Heart left ventricle (tissue), 13 donors: ENCODE results near the gene TNFRSF14.

Experiments used
- POLR2A ChIP-seq, 2 donors: fragments of 450-650 bp; IDR thresholded peaks; one replicate each; pipeline ENCODE4 v1.6.1; 2017; ENCODE audit warnings: antibody characterized with exemption in 2 of 2, mild to moderate bottlenecking in 2 of 2, moderate library complexity in 2 of 2
- TF ChIP-seq, protein P1 (sequence below), 12 donors: fragments of 200-600 bp; sonication (generic) in 4 of 12; IDR thresholded peaks; one replicate each; pipeline versions ENCODE4 v1.5.0 to v1.8.0; 2018 to 2022; ENCODE audit warnings: antibody characterized with exemption in 12 of 12, mild to moderate bottlenecking in 5 of 12
- donor health status: ischemic (EF 13 %, LVEDD 7.1; RV severe dilation, severe dysfunction).
- donor health status: DM: no; HTN: yes; CAD: no.
- donor health status: DM: no; HTN: no; CAD: no.
- donor health status: ischemic (EF 25% LVEDD 6.9; RV normal size, moderate dysfunction).
- donor health status: ischemic (EF 25% LVEDD 5.7; RV mildly dilated, moderate dysfunction).
- donor health status: ischemic (EF 35%, LVEDD 5.7; RV mildly dilated, moderate dysfunction).
- donor health status: nonischemic (EF 11% LVEDD 7.7; RV severe dilation, severe dysfunction).
- donor health status: DM: yes; HTN: yes; CAD: no.
- donor health status: PGD.
- donor health status: ischemic (EF 29% LVEDD 5.4; RV normal size, mild dysfunction).
- donor health status: nonischemic (EF 23%, LVEDD 6.1; RV moderate dilation, normal function).

- TF ChIP-seq, protein P1, sequence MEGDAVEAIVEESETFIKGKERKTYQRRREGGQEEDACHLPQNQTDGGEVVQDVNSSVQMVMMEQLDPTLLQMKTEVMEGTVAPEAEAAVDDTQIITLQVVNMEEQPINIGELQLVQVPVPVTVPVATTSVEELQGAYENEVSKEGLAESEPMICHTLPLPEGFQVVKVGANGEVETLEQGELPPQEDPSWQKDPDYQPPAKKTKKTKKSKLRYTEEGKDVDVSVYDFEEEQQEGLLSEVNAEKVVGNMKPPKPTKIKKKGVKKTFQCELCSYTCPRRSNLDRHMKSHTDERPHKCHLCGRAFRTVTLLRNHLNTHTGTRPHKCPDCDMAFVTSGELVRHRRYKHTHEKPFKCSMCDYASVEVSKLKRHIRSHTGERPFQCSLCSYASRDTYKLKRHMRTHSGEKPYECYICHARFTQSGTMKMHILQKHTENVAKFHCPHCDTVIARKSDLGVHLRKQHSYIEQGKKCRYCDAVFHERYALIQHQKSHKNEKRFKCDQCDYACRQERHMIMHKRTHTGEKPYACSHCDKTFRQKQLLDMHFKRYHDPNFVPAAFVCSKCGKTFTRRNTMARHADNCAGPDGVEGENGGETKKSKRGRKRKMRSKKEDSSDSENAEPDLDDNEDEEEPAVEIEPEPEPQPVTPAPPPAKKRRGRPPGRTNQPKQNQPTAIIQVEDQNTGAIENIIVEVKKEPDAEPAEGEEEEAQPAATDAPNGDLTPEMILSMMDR (IDR thresholded peaks at IDR 0.05) = no peak
- no peak for TF ChIP-seq POLR2A (IDR thresholded peaks at IDR 0.05)
Observed at GRCh38 chr1:2573250-2573920, 17.2 kb downstream of the TNFRSF14 start.
